GM19455 (cell line): Measurements from ENCODE around the gene FFAR1.

Experiments
- ATAC-seq: cut with Tn5 transposase; IDR thresholded peaks from one replicate; pipeline ENCODE4 v1.9.1; 2021; ENCODE audit not compliant: unreplicated experiment

FFAR1 gene

DNA sequence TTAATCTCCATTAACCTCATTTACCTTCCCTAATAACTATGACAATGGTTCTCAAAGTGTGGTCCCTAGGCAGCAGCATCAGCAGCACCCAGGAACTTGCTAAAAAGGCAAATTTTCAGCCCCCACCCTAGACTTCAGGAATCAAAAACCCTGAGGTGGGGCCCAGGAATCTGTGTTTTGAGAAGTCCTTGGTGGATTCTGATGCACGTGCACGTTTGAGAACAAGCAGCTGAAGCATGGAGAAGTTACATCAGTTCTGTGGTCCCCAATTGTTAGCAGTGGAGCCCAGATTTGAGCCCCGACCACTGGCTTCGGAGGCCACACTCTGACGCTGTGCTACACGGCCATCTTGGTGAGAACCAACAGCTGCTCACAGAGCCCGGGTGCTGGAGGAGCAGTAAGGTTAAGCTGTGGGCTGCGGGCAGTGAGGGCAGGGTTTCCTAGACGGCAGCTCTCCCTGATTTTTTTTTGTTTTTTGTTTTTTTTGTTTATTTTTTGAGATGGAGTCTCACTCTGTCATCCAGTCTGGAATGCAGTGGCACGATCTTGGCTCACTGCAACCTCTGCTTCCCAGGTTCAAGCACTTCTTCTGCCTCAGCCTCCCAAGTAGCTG is 32.7 kb upstream of the FFAR1 start:
- ATAC-seq: no peak

DNA sequence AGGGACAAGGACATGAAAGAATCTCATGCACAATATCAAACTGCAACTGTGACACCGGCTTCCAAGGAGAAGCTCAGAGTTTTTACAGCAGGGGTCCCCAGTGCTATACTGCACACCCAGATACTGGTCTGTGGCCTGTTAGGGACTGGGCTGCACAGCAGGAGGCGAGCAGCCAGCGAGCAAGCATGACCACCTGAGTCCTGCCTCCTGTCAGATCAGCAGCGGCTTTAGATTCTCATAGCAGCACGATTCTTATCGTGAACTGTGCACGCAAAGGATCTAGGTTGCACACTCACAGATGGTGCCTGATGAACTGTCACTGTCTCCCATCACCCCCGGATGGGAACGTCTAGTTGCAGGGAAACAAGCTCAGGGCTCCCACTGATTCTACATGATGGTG is 31.8 kb upstream of the FFAR1 start:
- ATAC-seq: no peak

DNA sequence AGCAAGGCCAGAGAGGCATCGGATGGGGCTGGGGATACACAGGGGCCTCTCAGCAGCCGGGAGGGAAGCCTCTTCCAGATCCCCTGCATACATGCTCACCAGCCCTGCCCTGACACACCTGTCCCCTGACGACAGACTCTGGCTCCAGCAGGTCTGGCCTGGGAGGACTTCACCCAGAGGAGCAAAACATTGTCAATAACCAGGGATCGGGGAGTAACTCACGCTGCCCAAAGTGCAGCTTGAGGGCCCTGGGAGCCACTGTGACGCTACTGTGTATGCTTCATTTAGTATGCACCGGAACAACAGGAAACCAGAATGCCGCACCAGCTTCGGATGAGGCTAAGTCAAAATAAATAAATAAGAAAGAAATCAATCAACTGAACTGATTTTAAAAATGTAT is 31.1 kb upstream of the FFAR1 start:
- no peak for ATAC-seq

DNA sequence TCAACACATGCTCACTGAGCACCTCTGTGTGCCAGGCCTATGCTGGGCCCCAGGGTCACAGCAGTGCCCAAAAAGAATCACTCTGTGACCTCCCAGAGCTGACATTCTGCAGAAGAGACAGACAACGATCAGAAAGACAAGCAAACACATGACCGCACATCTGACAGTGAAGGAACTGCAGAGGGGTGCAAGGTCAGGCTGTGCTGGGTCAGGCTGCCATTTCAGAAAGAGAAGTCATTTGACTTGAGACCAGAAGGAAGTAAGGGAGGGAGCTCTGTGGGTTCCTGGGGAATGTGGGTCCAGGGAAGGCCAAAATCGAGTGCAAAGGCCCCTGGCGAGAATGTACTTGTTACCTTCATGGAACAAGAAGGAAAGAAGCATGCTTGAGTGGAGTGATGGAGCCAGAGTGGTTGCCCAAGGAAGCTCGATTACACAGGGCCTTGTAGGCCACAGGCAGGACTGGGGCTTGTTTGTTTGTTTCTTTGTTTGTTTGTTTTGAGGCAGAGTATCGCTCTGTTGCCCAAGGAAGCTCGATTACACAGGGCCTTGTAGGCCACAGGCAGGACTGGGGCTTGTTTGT is 30.1 kb upstream of the FFAR1 start:
- ATAC-seq: no peak

DNA sequence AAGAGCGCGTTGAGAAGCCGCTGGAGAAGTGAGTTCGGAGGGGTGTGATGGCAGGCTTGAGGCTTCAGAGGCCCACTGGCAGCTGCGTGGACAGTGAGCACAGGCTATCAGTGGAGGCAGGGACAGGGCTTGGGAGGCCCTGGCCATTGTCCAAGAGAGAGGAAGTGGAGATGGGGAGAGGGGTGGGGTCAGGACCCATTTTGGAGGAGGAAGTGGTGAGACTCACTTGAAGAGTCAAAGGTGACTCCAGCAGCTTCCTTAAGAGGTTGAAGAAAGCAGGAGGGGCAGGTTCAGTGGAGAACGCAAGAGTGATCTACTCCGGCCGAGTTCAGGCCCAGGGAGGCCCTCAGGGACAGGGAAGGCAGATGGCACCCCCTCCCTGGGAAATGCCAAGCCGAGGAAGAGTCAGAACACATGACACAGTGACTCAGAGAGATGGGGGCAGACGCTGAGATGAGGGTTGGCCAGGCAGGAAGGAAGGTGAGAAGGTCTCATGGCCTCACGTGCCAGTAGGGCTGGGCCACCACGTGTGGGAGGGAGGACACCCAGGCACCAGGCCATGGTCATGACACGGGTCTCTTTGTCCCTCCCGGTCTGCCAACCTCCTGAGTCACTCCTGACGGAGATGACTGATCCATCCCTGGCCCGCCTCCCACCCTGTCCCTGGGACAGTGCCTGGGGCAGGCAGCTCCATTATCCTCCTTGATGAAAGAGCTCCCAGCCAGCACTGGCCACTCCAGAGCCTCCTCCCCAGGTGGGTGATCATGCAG is 28.8 kb upstream of the FFAR1 start:
- no peak for ATAC-seq

DNA sequence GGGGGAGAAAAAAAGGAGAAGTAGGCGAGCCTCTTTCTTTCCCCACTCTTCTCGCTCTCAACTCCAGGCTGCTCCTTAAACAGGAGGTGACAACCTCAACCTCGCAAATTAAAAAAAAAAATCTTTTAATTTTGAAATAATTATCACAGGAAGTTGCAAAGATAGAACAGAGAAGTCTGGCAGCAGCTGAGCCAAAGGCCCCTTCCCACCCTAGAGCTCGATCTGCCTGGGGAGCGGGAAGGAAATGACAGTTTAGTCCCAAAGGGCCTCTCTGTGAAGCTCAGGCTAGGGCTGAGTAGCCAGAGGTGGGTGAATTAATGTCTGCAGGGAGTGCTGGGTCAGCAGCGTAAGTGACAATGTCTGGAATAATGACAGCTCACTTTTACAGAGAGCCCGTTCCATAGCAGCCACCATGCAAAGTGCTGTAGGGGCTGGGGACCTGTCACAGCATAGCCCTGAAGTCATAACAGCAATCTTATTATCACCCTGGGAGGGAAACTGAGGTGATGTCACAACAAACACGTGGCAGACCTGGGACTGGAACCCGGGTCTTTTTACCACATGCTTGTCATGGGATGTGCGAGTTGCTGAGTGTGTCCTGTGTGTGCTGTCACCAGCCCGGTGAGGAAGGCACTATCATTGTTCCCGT is 27.5 kb upstream of the FFAR1 start:
- ATAC-seq: no peak

DNA sequence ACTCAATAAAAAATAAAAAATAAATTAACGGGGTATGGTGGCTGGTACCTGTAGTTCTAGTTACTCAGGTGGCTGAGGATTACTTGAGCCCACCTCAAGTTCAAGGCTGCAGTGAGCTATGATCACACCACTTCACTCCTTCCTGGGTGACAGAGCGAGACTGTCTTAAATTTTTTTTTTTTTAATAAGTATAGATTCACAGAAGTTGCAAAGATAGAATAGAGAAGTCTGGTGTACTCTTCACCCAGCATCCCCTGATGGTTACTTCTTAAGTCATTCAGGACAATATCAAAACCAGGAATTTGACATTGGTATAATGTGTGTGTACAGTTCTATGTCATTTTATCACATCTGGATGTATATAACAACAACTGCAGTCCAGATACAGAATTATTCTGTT is 26.4 kb upstream of the FFAR1 start:
- no peak for ATAC-seq

DNA sequence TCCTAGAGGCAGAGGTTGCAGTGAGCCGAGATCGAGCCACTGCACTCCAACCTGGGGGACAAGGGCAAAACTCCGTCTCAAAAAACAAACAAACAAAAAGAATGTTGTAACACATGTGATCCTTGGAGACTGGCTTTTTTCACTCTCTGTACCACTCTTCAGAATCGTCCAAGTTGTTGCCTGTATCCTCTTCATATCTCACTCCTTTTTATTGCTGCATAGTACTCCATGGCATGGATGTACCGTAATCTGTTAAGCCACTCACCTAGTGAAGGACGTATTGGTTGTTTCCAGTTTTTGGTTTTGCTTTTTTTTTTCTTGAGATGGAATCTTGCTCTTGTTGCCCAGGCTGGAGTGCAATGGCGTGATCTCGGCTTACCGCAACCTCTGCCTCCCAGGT is 25.7 kb upstream of the FFAR1 start:
- no peak for ATAC-seq

DNA sequence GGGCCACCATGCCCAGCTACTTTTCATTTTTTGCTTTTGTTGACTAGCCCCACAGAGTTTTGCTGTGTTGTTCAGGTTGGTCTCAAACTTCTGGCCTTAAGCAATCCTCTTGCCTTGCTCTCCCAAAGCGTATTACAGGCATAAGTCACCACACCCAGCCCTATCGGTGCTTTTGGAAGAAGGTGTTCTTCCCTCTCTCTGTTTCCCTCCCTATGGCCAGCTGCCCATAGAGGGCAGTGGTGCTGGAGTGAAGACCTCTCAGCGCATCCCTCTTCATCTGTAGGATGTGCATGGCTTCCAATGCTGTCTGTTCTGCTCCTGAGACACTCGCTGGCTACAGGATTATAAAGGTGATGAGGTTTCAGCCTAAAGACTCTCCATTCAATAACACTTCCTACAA is 20.1 kb upstream of the FFAR1 start:
- no peak for ATAC-seq

DNA sequence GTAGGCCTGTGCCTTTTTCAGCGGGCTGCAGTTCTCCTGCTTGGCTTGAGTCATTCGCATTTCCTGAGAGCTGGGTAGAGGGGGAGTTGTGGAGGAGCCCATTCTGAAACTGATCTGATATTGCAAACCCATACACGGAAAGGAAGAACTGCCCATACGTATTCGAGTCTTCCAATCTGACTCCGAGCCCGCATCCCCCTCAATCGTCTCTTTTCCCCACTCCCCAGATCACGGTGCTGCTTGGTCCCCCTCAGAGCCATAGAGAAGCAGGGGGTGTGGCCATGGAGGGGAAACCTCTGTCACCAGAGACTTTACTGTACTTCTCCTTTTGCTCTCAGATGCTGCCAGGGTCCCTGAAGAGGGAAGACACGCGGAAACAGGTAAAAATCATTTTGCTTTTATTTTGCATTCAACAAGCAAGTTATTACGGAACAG is 18.8 kb upstream of the FFAR1 start, which contains the start of gene CD22:
CD22 (plus strand) TSS at position 337 of the 435 bp plus-strand sequence. CDS start 2,854 bp downstream, outside the sequence.
- no peak for ATAC-seq

DNA sequence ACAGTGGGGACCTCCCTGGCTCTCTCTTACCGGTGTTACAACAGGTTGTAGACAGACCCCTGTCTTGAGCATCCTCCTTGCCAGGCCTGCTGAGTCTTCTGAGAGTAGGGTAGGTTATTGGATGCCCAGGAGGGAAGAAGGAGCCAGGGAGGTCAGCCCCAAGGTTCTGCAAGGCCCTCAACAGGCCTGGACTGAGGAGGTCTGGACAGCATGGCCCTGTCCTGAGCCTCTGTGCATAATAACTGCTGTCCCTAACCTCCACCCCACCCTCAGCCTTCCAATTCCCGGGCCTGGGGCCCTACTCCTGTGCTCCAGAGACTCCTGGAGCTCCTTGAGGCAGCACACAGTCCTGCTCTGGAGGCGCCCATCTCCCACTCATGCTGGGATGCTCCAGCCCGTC is 18.4 kb upstream of the FFAR1 start:
- ATAC-seq: no peak

DNA sequence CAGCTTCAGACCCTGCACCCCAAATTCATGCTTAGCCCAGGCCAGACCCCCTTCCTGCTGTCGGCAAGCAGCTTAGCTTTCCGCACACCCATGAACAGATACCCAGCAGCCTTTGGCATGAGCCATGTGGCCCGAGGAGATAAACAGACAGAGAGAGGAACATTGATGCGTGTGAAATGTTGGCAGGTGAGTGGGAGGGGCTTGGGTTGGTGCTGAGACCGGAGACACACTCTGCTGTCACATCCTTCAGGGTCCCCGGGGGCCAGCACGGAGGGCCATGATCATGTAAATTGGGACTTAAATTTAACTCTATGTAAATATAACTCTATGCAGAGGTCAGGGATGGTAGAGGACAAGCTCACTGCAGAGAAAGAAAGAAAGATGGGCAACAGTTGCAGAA is 17.2 kb upstream of the FFAR1 start:
- no peak for ATAC-seq

DNA sequence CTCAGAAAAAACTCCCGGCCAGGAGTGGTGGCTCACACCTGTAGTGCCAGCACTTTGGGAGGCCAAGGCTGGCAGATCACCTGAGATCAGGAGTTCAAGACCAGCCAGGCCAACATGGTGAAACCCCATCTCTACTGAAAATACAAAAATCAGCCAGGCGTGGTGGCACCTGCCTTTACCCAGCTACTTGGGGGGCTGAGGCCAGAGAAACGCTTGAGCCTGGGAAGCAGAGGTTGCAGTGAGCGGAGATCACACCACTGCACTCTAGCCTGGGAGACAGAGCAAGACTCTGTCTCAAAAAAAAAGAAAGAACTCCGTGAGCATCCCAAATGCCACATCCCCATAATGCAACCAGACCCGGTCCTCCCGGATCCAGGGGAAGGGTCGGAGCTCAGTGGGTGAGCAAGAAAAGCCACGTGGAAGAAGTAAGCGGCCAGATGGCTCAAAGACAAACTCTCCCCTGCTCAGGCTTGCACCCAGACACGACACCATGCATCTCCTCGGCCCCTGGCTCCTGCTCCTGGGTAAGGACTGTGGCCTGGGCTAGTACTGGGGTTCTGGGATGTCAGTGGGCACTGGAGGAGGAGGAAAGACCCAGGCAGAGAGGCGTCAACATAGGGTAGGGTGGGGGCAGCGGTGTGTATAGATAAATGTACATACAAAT is 16.0 kb upstream of the FFAR1 start:
- no peak for ATAC-seq

DNA sequence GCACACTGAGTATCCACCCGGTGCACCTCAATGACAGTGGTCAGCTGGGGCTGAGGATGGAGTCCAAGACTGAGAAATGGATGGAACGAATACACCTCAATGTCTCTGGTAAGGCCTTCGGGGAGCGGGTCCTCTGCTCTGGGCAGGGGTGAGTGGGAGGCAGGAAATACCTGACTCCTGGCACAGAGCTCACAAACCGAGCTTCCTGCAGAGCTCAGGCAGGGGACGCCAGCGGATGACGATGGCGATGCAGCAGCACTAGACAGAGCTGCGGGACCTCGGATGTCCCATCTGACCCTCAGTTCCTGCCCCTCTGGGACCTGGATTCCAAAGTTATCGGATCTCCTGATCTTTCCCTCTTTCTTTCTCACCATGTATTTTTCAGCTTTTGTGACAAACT is 14.9 kb upstream of the FFAR1 start:
- no peak for ATAC-seq

DNA sequence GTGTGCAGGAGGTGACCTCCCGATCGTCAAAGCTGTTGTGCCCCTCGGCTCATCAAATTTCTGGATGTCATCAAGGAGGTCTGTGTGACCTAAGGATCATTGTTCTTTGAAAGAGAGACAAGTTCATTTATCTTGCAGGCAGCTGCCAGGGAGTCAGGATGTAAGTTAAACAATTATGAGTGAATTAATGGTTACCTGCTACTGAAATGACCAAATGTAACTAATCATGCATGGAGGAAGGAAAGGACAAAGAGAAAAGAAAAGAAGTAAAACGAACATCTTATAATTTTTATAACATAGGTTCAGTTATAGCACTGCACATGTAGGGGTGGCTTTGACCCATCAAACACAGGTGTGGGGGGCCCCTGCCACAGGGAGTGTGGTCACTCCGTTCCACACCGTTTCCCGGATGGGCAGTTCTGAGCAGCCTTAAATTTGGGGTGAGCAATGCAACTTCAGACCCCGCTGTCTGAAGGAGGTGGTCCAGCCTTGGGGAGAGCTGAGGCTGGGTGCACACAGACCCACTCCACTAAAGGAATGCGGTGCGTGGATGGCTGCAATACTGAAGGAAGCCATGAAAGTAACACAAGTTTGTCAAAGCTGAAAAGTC is 13.5 kb upstream of the FFAR1 start:
- no peak for ATAC-seq

DNA sequence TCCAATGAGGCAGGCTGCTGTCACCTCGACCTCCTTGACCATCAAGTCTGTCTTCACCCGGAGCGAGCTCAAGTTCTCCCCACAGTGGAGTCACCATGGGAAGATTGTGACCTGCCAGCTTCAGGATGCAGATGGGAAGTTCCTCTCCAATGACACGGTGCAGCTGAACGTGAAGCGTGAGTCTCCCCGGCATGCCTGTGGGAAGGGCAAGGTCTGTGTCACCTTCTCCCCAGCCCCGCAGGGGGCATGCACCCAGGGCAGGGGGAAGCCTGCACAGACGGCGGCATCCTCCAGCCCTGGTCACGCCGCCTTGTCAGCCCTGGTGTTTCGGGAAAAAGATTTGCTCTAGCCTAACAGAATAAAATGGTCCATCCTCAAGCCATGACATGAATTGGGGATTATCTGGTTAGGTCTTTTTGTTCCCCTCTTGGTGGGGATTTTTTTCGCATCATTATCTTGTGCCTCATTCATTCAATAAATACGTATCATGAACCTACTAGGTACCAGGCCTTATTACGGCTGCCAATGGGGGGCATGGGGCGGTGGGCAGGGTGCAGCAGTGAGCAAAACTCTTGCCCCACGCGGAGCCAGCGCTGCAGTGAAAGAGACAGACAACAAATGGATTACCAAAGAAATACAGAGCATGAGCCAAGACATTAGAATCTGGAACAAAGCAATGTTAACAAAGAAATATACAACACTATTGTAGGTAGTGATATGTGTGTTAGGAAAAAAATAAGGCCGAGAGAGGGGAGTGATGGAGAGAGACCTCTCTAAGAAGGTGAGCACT is 11.3 kb upstream of the FFAR1 start:
- no peak for ATAC-seq

DNA sequence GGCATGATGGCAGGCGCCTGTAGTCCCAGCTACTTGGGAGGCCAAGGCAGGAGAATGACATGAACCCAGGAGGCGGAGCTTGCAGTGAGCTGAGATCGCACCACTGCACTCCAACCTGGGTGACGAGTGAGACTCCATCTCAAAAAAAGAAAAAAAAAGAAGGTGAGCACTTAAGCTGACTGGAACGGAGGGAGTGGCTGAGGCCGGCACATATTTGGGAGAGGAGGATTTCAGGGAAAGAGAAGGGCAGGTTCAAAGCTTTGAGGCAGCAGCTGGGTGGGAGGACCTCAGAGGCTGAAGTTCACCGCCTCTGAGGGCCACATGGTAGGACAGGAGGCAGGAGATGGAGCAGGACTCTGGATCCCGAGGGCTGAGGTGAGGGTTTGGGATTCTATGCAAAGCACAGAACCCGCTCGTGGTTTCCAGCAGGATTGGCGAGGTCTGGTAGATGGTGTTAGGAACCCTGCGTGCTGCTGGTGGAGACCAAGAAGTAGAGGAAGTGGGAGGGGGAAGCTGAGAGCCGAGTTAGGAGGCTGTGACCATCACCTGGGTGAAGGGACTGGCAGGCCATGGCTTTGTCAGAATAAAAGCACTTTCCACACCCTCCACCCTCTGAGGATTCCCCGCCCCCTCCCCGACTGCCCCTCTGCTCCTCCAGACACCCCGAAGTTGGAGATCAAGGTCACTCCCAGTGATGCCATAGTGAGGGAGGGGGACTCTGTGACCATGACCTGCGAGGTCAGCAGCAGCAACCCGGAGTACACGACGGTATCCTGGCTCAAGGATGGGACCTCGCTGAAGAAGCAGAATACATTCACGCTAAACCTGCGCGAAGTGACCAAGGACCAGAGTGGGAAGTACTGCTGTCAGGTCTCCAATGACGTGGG is 10.4 kb upstream of the FFAR1 start:
- ATAC-seq: no peak

DNA sequence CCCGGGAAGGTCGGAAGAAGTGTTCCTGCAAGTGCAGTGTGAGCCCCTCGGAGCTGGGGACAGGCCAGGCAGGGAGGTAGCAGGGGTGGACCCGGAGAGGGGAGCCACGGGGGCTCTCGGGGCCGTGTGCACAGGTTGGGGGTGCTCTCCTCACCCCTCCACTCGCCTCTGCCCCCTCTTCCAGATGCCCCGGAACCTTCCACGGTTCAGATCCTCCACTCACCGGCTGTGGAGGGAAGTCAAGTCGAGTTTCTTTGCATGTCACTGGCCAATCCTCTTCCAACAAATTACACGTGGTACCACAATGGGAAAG is 9.8 kb upstream of the FFAR1 start:
- ATAC-seq: no peak

DNA sequence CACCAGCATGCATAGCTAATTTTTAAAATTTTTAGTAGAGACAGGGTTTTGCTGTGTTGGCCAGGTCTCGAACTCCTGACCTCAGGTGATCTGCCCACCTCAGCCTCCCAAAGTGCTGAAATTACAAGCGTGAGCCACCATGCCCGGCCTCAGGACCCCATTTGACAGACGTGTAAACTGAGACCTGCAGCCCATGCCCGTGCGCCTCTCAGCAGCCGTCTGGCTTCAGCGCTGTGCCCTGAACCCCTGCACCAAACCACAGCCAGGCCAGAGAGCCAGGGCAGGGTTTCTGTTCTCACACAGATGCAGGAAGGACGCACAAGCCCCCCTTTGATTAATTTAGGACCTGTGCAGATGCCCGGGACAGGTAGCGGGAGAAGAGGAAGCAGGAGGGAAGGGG is 7.3 kb upstream of the FFAR1 start:
- ATAC-seq: no peak
